PFSK-1 (cell line): ENCODE measurements around the gene FAM117A.

ENCODE experiments used
- FOXP2 ChIP-seq: optimal IDR thresholded peaks from 2 replicates; pipeline ENCODE3; 2011; ENCODE audit warnings: borderline replicate concordance, control low read depth, inconsistent platforms; ENCODE audit not compliant: insufficient read depth; ENCODE audit errors: extremely low read length, extremely low read depth
- POLR2AphosphoS5 ChIP-seq: IDR thresholded peaks from 2 replicates; pipeline ENCODE4 v1.6.1; 2012; ENCODE audit warnings: low read depth, mild to moderate bottlenecking, control low read depth, low read length, moderate library complexity
- SIN3A ChIP-seq: IDR thresholded peaks from 2 replicates; pipeline ENCODE4 v1.6.1; 2012; ENCODE audit warnings: mild to moderate bottlenecking, low read length, moderate library complexity, borderline replicate concordance; ENCODE audit not compliant: insufficient read depth
- TAF1 ChIP-seq: IDR thresholded peaks from 2 replicates; pipeline ENCODE4 v1.6.1; 2012; ENCODE audit warnings: low read length, control low read depth, borderline replicate concordance; ENCODE audit not compliant: insufficient read depth
- TF ChIP-seq, protein P1 (sequence below), 2 experiments: IDR thresholded peaks; 2 replicates each; pipeline versions ENCODE4 v1.6.1 to v1.8.0; 2011 to 2012; ENCODE audit warnings: low read depth in 2 of 2, low read length in 2 of 2, control low read depth in 1 of 2, inconsistent platforms in 1 of 2, mild to moderate bottlenecking in 1 of 2, moderate library complexity in 1 of 2; ENCODE audit not compliant: insufficient read depth in 1 of 2

Gene FAM117A

DNA sequence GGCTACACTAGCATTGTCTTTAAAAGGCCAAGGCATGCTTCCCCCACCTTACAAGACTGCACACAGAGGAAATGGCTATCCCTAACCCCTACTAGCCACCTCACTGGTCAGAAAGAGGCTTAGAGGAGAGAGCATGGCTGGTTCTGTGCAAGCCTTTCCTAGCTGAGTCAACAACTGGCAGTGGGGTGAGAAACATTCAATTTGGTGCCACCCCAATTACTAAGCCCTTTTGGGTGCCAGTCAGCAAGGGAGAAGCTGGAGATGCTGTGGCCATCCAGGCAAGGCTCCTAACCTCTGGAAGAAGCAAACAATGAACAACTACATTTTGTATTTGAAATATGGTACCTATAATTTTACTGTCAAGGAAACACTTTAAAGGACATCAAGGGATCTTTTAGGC is 19.9 kb upstream of the FAM117A start:
- TF ChIP-seq SIN3A (no peak), FOXP2 (no peak), POLR2AphosphoS5 (no peak), TAF1 (no peak)
- TF ChIP-seq, protein P1, sequence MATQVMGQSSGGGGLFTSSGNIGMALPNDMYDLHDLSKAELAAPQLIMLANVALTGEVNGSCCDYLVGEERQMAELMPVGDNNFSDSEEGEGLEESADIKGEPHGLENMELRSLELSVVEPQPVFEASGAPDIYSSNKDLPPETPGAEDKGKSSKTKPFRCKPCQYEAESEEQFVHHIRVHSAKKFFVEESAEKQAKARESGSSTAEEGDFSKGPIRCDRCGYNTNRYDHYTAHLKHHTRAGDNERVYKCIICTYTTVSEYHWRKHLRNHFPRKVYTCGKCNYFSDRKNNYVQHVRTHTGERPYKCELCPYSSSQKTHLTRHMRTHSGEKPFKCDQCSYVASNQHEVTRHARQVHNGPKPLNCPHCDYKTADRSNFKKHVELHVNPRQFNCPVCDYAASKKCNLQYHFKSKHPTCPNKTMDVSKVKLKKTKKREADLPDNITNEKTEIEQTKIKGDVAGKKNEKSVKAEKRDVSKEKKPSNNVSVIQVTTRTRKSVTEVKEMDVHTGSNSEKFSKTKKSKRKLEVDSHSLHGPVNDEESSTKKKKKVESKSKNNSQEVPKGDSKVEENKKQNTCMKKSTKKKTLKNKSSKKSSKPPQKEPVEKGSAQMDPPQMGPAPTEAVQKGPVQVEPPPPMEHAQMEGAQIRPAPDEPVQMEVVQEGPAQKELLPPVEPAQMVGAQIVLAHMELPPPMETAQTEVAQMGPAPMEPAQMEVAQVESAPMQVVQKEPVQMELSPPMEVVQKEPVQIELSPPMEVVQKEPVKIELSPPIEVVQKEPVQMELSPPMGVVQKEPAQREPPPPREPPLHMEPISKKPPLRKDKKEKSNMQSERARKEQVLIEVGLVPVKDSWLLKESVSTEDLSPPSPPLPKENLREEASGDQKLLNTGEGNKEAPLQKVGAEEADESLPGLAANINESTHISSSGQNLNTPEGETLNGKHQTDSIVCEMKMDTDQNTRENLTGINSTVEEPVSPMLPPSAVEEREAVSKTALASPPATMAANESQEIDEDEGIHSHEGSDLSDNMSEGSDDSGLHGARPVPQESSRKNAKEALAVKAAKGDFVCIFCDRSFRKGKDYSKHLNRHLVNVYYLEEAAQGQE (IDR thresholded peaks at IDR 0.05; ENCODE audit: insufficient read depth in 1 of 2, low read depth in 2 of 2, low read length in 2 of 2): no peak

GRCh38 chr17:49783071-49783715 is 19.3 kb upstream of the FAM117A start:
- no peak for TF ChIP-seq POLR2AphosphoS5
- TF ChIP-seq FOXP2: no peak
- TF ChIP-seq, protein P1 (IDR thresholded peaks at IDR 0.05; ENCODE audit: insufficient read depth in 1 of 2, low read depth in 2 of 2, low read length in 2 of 2): no peak
- TF ChIP-seq TAF1: no peak
- no peak for TF ChIP-seq SIN3A

GRCh38 chr17:49779739-49780231 is 15.9 kb upstream of the FAM117A start:
- TF ChIP-seq FOXP2: no peak
- TF ChIP-seq TAF1: no peak
- no peak for TF ChIP-seq POLR2AphosphoS5
- no peak for TF ChIP-seq SIN3A

DNA sequence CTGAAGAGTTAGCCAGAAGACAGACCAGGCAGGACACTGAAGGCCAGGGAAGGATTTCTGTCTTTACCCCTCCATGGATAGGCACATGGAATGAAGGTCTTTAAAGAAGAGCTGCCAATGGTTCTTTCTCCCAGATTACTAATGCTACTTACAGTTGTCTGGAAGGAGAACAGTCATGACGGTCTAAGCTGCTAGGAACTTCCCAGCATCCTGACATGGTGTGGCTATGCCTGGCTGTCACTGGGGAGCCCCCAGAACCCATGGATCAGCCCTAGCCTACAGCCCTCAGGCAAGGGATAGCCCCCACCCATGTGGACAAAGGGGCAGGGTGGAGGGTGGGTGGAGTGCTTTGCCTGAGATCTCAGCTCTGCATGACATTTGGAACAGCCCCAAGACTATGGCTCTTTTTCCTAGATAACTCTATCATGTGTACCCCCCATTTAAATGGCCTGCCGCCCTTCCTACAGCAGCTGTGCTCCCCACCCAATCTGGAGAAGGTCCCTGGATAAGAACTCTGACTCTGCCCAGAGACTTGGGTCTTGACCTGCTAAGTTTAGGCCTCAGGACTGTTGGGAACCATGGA is 15.3 kb upstream of the FAM117A start:
- no peak for TF ChIP-seq POLR2AphosphoS5
- no peak for TF ChIP-seq FOXP2
- TF ChIP-seq TAF1: no peak
- TF ChIP-seq SIN3A: no peak
- TF ChIP-seq, protein P1 (IDR thresholded peaks at IDR 0.05; ENCODE audit: insufficient read depth in 1 of 2, low read depth in 2 of 2, low read length in 2 of 2): no peak

- TF ChIP-seq POLR2AphosphoS5 (no peak), FOXP2 (no peak)
These were observed 13.6 kb upstream of the FAM117A start for GRCh38 chr17:49777563-49777962.

DNA sequence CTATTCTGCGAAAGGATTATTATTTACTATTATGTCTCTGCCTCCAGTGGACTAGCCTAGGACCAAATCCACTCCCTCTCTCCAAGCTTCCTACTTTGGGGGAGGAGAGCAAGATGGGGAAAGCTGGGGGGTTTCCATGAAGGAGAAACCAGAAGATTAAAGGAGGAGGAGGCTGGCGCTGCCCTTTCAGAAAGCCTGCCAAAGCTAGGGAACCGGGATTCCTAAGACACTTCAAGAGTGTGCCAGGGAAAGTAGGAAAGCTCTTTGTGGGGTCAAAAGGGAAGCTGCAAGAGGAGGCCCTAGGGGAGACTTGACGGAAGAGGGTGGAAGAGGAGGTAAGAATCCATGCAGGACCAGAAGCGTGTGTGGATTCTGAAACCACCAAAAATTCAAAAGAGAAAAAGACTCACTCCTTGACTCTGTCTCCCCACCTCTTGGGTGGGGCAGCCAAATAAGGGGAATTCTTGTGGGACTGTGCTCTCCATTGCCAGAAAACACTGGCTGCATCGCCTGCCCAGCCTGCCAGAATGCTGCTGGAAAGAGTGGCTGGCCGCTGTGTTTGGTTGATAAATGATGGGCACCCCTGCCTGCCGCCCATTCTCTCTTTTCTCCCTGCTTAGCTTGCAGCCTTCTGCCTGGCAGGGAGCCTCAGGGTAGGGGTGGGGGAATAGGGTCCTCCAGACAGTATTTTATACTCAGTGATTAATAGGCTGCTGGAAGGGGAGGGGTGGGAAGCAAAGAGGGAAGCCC is 12.8 kb upstream of the FAM117A start:
- TF ChIP-seq, protein P1 (IDR thresholded peaks at IDR 0.05; ENCODE audit: insufficient read depth in 1 of 2, low read depth in 2 of 2, low read length in 2 of 2): no peak
- TF ChIP-seq SIN3A (no peak), FOXP2 (no peak), TAF1 (no peak), POLR2AphosphoS5 (no peak)
